ENCODE results near the gene TRIP12. TPM values are rescaled to one million over a fixed set of nuclear protein-coding genes. Genes with fewer than 3 reads are reported as not detected.
"Not testable (repeated sequence)": the region's sequence is repeated elsewhere in the genome, so short reads cannot be mapped to it uniquely, and the experiment has no call there.

Gene TRIP12
- total RNA-seq, 4 donors from 2014 or later: 131 to 343 (median 194) TPM

- no peaks in the 10 kb centered on the region for H3K9me3 ChIP-seq
- H3K36me3 ChIP-seq: peaks cover 0 to 92% (median 0%) of the 10 kb centered on the region in 3 donors
- no peak overlapping the region for H3K27ac ChIP-seq
- no peak for DNase-seq
- H3K27me3 ChIP-seq: no peaks in the 10 kb centered on the region
- TF ChIP-seq POLR2A (IDR thresholded peaks at IDR 0.05) (no peak), CTCF (IDR thresholded peaks at IDR 0.05) (no peak)
- no peaks in the 10 kb centered on the region for H3K4me1 ChIP-seq
- H3K4me3 ChIP-seq: no peak overlapping the region
Measured at GRCh38 chr2:229775614-229776313, 146.0 kb downstream of the TRIP12 start.

- Histone ChIP-seq H3K27me3 (no peaks in the 10 kb centered on the region), H3K4me1 (no peaks in the 10 kb centered on the region), H3K36me3 (peaks cover 0 to 99% (median 0%) of the 10 kb centered on the region in 3 donors), H3K9me3 (no peaks in the 10 kb centered on the region), H3K27ac (no peak overlapping the region), H3K4me3 (no peak overlapping the region)
- no peak for DNase-seq
- TF ChIP-seq POLR2A (IDR thresholded peaks at IDR 0.05) (no peak), CTCF (IDR thresholded peaks at IDR 0.05) (no peak)
Measured at GRCh38 chr2:229774237-229774636, 147.6 kb downstream of the TRIP12 start.

GRCh38 chr2:229768235-229768634 is 153.6 kb downstream of the TRIP12 start:
- H3K4me3 ChIP-seq: no peak overlapping the region
- no peaks in the 10 kb centered on the region for H3K27me3 ChIP-seq
- no peak overlapping the region for H3K27ac ChIP-seq
- no peaks in the 10 kb centered on the region for H3K4me1 ChIP-seq
- no peak for TF ChIP-seq CTCF (IDR thresholded peaks at IDR 0.05)
- TF ChIP-seq POLR2A (IDR thresholded peaks at IDR 0.05): no peak
- DNase-seq: no peak
- H3K9me3 ChIP-seq: no peaks in the 10 kb centered on the region
- peaks cover 0 to 100% (median 0%) of the 10 kb centered on the region in 3 donors for H3K36me3 ChIP-seq

- no peaks in the 10 kb centered on the region for H3K4me1 ChIP-seq
- H3K9me3 ChIP-seq: no peaks in the 10 kb centered on the region
- TF ChIP-seq CTCF (IDR thresholded peaks at IDR 0.05) (no peak), POLR2A (IDR thresholded peaks at IDR 0.05) (no peak)
- H3K4me3 ChIP-seq: no peak overlapping the region
- H3K36me3 ChIP-seq: peaks cover 0 to 77% (median 0%) of the 10 kb centered on the region in 3 donors
- H3K27me3 ChIP-seq: no peaks in the 10 kb centered on the region
- no peak for DNase-seq
- H3K27ac ChIP-seq: no peak overlapping the region
Measured at GRCh38 chr2:229765721-229766120, 156.1 kb downstream of the TRIP12 start.

GRCh38 chr2:229761663-229762062 is 160.1 kb downstream of the TRIP12 start:
- no peak for TF ChIP-seq CTCF (IDR thresholded peaks at IDR 0.05)
- TF ChIP-seq POLR2A (IDR thresholded peaks at IDR 0.05): no peak
- Histone ChIP-seq H3K4me3 (no peak overlapping the region), H3K36me3 (peaks cover 0 to 37% (median 0%) of the 10 kb centered on the region in 3 donors), H3K27ac (no peak overlapping the region), H3K4me1 (no peaks in the 10 kb centered on the region), H3K27me3 (no peaks in the 10 kb centered on the region), H3K9me3 (no peaks in the 10 kb centered on the region)
- DNase-seq: no peak

GRCh38 chr2:229757462-229757861 is 164.3 kb downstream of the TRIP12 start:
- DNase-seq, H3K9me3 ChIP-seq: not testable (repeated sequence)

More at GRCh38 chr2:229757462-229757861, 164.3 kb downstream of the TRIP12 start:
- H3K27me3 ChIP-seq, H3K4me3 ChIP-seq, H3K36me3 ChIP-seq, H3K27ac ChIP-seq, H3K4me1 ChIP-seq: not testable (repeated sequence)

Measured in Peyer's patch (tissue), 4 donors.